HG03460 (cell line): ENCODE measurements around the gene DYNLT2B.
"Not testable (repeated sequence)": the region's sequence is repeated elsewhere in the genome, so short reads cannot be mapped to it uniquely, and the experiment has no call there.

ENCODE experiments used
- ATAC-seq: cut with Tn5 transposase; IDR thresholded peaks from one replicate; pipeline ENCODE4 v1.9.1; 2021; ENCODE audit not compliant: unreplicated experiment

DYNLT2B gene

GRCh38 chr3:196274585-196274984, 43.5 kb downstream of the DYNLT2B start:
- ATAC-seq = peak; percentile 79

- no peak for ATAC-seq
These were observed 44.4 kb downstream of the DYNLT2B start for GRCh38 chr3:196273655-196274054.

- no peak for ATAC-seq
These were observed 45.2 kb downstream of the DYNLT2B start for GRCh38 chr3:196272826-196273225.

- ATAC-seq = no peak
These were observed 47.5 kb downstream of the DYNLT2B start for GRCh38 chr3:196270499-196270898.

GRCh38 chr3:196268284-196269163, 49.5 kb downstream of the DYNLT2B start:
- ATAC-seq = no peak

GRCh38 chr3:196263819-196264218, 54.2 kb downstream of the DYNLT2B start:
- ATAC-seq = no peak

GRCh38 chr3:196260784-196261183, 57.3 kb downstream of the DYNLT2B start:
- ATAC-seq = no peak

GRCh38 chr3:196255776-196256175, 62.3 kb downstream of the DYNLT2B start:
- no peak for ATAC-seq

GRCh38 chr3:196254376-196255283, 63.4 kb downstream of the DYNLT2B start:
- ATAC-seq = no peak

GRCh38 chr3:196251918-196252317, 66.1 kb downstream of the DYNLT2B start:
- ATAC-seq = no peak

- no peak for ATAC-seq
These were observed 71.3 kb downstream of the DYNLT2B start for GRCh38 chr3:196246612-196247308.

GRCh38 chr3:196244166-196244565, 73.9 kb downstream of the DYNLT2B start:
- ATAC-seq = not testable (repeated sequence)

- no peak for ATAC-seq
These were observed 76.3 kb downstream of the DYNLT2B start for GRCh38 chr3:196241704-196242103.
